Measurements from ENCODE around the gene COMMD1. TPM values are rescaled to one million over a fixed set of nuclear protein-coding genes. Genes with fewer than 3 reads are reported as not detected.
"Not testable (repeated sequence)": the region's sequence is repeated elsewhere in the genome, so short reads cannot be mapped to it uniquely, and the experiment has no call there.

Gene COMMD1
- total and polyA plus RNA-seq, 3 experiments from 2014 or later: 36.4 to 54.6 (median 41.2) TPM

GRCh38 chr2:61949714-61950560, 44.5 kb downstream of the COMMD1 start:
- H3K27ac ChIP-seq (ENCODE audit: low read depth, low read length): no peak overlapping the region
- Mint-ChIP-seq H3K9me3 (no peaks in the 10 kb centered on the region), H3K4me3 (no peak overlapping the region), H3K27me3 (no peaks in the 10 kb centered on the region), H3K4me1 (no peaks in the 10 kb centered on the region), H3K27ac (peak overlapping the region in 2 of 8 donors; percentile 35 to 61), H3K36me3 (peaks cover 5 to 14% (median 11%) of the 10 kb centered on the region in 3 donors)
- POLR2A ChIA-PET: no interaction called here
- H3K4me3 ChIP-seq (ENCODE audit: low read length): no peak overlapping the region
- no peaks in the 10 kb centered on the region for H3K4me1 ChIP-seq (ENCODE audit: insufficient read depth, low read length)
- H3K36me3 ChIP-seq (ENCODE audit: insufficient read depth, low read length): no peaks in the 10 kb centered on the region
- H3K27me3 ChIP-seq (ENCODE audit: insufficient read depth, low read length, poor library complexity, severe bottlenecking): no peaks in the 10 kb centered on the region
- CTCF ChIA-PET: no interaction called here
- DNase-seq: no peak
- no peaks in the 10 kb centered on the region for H3K9me3 ChIP-seq (ENCODE audit: low read length)

DNA sequence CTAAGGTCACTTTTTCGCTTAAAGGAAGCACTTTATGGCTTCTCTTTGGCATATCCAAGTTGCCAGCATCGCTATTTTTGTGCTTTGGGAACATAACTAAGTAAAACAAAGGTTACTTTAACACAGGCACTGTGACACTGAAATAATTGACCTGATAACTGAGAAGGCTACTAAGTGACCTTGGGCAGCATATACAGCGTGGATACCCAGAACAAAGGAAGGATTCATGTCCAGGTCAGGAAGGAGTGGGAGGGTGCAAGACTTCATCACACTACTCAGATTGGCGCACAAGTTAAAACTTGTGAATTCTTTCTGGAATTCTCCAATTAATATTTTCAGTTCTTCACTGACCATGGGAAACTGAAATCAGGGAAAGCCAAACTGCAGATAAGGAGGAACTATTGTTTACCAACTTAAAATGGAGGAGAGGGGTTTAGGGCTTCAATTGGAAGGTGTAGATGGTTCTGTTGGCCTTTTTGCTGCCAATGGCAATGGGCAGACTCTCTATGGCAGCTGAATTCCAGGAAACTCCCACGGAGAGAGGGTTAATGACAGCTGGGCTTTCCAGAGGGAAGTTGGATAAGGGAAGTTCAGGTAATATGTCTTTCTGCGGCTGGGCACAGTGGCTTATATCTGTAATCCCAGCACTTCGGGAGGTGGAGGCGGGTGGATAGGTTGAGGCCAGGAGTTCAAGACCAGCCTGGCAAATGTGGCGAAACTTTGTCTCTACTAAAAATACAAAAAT, 45.3 kb downstream of the COMMD1 start:
- no peaks in the 10 kb centered on the region for H3K9me3 Mint-ChIP-seq
- H3K27ac Mint-ChIP-seq: peak overlapping the region in 1 of 8 donors; percentile 50
- H3K27me3 Mint-ChIP-seq: no peaks in the 10 kb centered on the region
- no peaks in the 10 kb centered on the region for H3K9me3 ChIP-seq (ENCODE audit: low read length)
- ChIA-PET POLR2A (no interaction called here), CTCF (no interaction called here)
- no peak overlapping the region for H3K4me3 ChIP-seq (ENCODE audit: low read length)
- H3K4me3 Mint-ChIP-seq: no peak overlapping the region
- no peak for DNase-seq
- no peaks in the 10 kb centered on the region for H3K27me3 ChIP-seq (ENCODE audit: insufficient read depth, low read length, poor library complexity, severe bottlenecking)
- no peaks in the 10 kb centered on the region for H3K4me1 ChIP-seq (ENCODE audit: insufficient read depth, low read length)
- H3K36me3 ChIP-seq (ENCODE audit: insufficient read depth, low read length): no peaks in the 10 kb centered on the region
- peaks cover 5 to 14% (median 11%) of the 10 kb centered on the region in 3 donors for H3K36me3 Mint-ChIP-seq
- peaks cover 0 to 3% (median 0%) of the 10 kb centered on the region in 3 donors for H3K4me1 Mint-ChIP-seq
- H3K27ac ChIP-seq (ENCODE audit: low read depth, low read length): no peak overlapping the region

- H3K36me3 Mint-ChIP-seq: peaks cover 5 to 14% (median 11%) of the 10 kb centered on the region in 3 donors
- peaks cover 0 to 6% (median 4%) of the 10 kb centered on the region in 3 donors for H3K4me1 Mint-ChIP-seq
These were observed 46.4 kb downstream of the COMMD1 start for GRCh38 chr2:61951881-61952280.

DNA sequence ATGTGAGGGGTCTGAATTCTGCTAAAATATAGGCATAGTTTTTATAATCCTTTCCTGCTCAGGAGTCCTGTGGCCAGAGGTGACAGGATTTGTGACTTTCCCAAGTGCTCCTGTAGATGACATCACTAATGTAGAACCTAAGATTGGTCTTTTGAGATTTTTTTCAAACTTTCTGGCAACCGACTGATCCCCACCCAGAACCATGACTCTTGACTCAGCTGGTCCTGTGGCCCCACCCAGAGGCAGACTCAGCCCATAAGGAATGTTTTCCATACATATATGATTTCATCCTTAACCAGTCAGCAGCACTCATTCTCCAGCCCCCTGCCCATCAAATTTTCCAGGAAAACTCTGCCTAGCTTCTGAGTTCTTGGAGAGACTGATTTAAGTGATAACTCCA, 46.8 kb downstream of the COMMD1 start:
- ChIA-PET POLR2A (no interaction called here), CTCF (no interaction called here)
- Histone ChIP-seq H3K9me3 (ENCODE audit: low read length) (no peaks in the 10 kb centered on the region), H3K27me3 (ENCODE audit: insufficient read depth, low read length, poor library complexity, severe bottlenecking) (no peaks in the 10 kb centered on the region), H3K27ac (ENCODE audit: low read depth, low read length) (no peak overlapping the region), H3K4me3 (ENCODE audit: low read length) (no peak overlapping the region), H3K36me3 (ENCODE audit: insufficient read depth, low read length) (no peaks in the 10 kb centered on the region), H3K4me1 (ENCODE audit: insufficient read depth, low read length) (no peaks in the 10 kb centered on the region)
- H3K4me1 Mint-ChIP-seq: peaks cover 0 to 8% (median 4%) of the 10 kb centered on the region in 3 donors
- no peaks in the 10 kb centered on the region for H3K9me3 Mint-ChIP-seq
- no peak for DNase-seq
- peaks cover 5 to 14% (median 11%) of the 10 kb centered on the region in 3 donors for H3K36me3 Mint-ChIP-seq
- peaks cover 0 to 1% of the 10 kb centered on the region in 2 donors for H3K27me3 Mint-ChIP-seq
- H3K4me3 Mint-ChIP-seq: no peak overlapping the region
- no peak overlapping the region for H3K27ac Mint-ChIP-seq

More at GRCh38 chr2:61951881-61952280, 46.4 kb downstream of the COMMD1 start:
- POLR2A ChIA-PET: no interaction called here
- H3K4me3 Mint-ChIP-seq: no peak overlapping the region
- Histone ChIP-seq H3K4me3 (ENCODE audit: low read length) (no peak overlapping the region), H3K9me3 (ENCODE audit: low read length) (no peaks in the 10 kb centered on the region), H3K4me1 (ENCODE audit: insufficient read depth, low read length) (no peaks in the 10 kb centered on the region), H3K27ac (ENCODE audit: low read depth, low read length) (no peak overlapping the region), H3K27me3 (ENCODE audit: insufficient read depth, low read length, poor library complexity, severe bottlenecking) (no peaks in the 10 kb centered on the region), H3K36me3 (ENCODE audit: insufficient read depth, low read length) (no peaks in the 10 kb centered on the region)
- no peak for DNase-seq
- H3K9me3 Mint-ChIP-seq: no peaks in the 10 kb centered on the region
- peaks cover 0 to 1% of the 10 kb centered on the region in 2 donors for H3K27me3 Mint-ChIP-seq
- H3K27ac Mint-ChIP-seq: no peak overlapping the region
- CTCF ChIA-PET: no interaction called here

DNA sequence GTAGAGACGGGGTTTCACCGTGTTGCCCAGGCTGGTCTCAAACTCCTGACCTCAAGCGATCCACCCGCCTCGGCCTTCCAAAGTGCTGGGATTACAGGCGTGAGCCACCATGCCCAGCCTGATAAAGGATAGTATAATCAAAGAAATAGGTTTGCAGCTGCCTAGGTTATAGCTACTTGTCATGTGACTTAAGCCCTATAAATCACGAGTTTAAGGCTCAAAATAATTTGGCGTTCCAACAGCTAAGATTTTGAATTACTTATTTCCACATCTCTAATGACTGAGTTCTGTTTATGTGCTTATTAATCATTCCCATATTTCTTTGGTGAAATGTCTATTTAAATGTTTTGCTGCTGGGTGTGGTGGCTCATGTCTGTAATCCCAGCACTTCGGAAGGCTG, 49.4 kb downstream of the COMMD1 start:
- H3K9me3 Mint-ChIP-seq; CTCF ChIA-PET; H3K27ac ChIP-seq (ENCODE audit: low read depth, low read length); H3K4me3 ChIP-seq (ENCODE audit: low read length); DNase-seq; H3K36me3 ChIP-seq (ENCODE audit: insufficient read depth, low read length); H3K27me3 ChIP-seq (ENCODE audit: insufficient read depth, low read length, poor library complexity, severe bottlenecking); H3K27me3 Mint-ChIP-seq; H3K4me1 ChIP-seq (ENCODE audit: insufficient read depth, low read length); H3K4me3 Mint-ChIP-seq; H3K9me3 ChIP-seq (ENCODE audit: low read length): not testable (repeated sequence)
- peaks cover 4 to 11% (median 7%) of the 10 kb centered on the region in 3 donors for H3K36me3 Mint-ChIP-seq
- POLR2A ChIA-PET: interaction anchor here (0.5 kb wide), 1 partner anchor 114 kb away, joined by 3 read pairs; no protein-coding TSS in a partner anchor
- peak overlapping the region in 1 of 8 donors; percentile 32 for H3K27ac Mint-ChIP-seq
- peaks cover 7 to 14% (median 11%) of the 10 kb centered on the region in 3 donors for H3K4me1 Mint-ChIP-seq

GRCh38 chr2:61959381-61960293, 54.2 kb downstream of the COMMD1 start:
- Histone ChIP-seq H3K27me3 (ENCODE audit: insufficient read depth, low read length, poor library complexity, severe bottlenecking) (no peaks in the 10 kb centered on the region), H3K36me3 (ENCODE audit: insufficient read depth, low read length) (no peaks in the 10 kb centered on the region), H3K9me3 (ENCODE audit: low read length) (no peaks in the 10 kb centered on the region), H3K4me3 (ENCODE audit: low read length) (no peak overlapping the region), H3K4me1 (ENCODE audit: insufficient read depth, low read length) (no peaks in the 10 kb centered on the region), H3K27ac (ENCODE audit: low read depth, low read length) (no peak overlapping the region)
- peaks cover 0 to 5% (median 3%) of the 10 kb centered on the region in 3 donors for H3K36me3 Mint-ChIP-seq
- DNase-seq: no peak
- H3K9me3 Mint-ChIP-seq: no peaks in the 10 kb centered on the region
- ChIA-PET POLR2A (no interaction called here), CTCF (interaction anchor here (0.7 kb wide), 1 partner anchor 15 kb away, joined by 3 read pairs; no protein-coding TSS in a partner anchor)
- peaks cover 7 to 14% (median 11%) of the 10 kb centered on the region in 3 donors for H3K4me1 Mint-ChIP-seq
- peaks cover 0 to 1% of the 10 kb centered on the region in 2 donors for H3K27me3 Mint-ChIP-seq
- no peak overlapping the region for H3K4me3 Mint-ChIP-seq
- H3K27ac Mint-ChIP-seq: peak overlapping the region in 1 of 8 donors; percentile 46

DNA sequence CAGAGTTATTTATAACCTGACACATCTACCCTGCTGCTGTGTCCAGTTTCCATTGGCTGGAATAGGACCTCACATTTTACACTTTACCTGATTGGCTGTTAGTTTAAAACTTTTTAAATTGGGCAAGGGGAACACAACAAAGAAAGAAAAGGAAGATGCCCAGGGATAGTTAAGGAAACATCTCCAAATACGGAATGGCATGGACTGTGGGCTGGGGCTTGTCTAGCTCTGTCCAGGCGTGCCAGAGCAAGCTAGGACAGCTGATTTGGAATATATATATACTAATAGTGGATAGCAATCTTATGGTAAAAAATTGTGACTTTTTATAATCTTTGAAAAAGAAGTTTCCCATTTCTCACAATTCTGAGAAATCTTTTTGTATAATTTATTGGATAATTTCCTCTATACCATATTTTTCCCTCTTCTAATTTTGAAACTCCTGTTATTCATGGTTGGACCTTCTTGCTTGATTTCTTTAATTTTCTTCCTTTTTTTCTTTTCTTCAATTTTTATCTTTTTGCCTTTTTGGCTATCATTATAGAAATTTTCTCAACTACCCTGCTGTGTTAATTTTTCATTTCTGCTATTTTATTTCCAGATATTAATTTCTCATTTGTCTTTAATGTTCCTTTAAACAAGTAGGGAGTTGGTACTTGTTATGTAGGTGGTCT, 55.9 kb downstream of the COMMD1 start:
- Histone ChIP-seq H3K27me3 (ENCODE audit: insufficient read depth, low read length, poor library complexity, severe bottlenecking) (no peaks in the 10 kb centered on the region), H3K4me3 (ENCODE audit: low read length) (no peak overlapping the region), H3K27ac (ENCODE audit: low read depth, low read length) (no peak overlapping the region), H3K4me1 (ENCODE audit: insufficient read depth, low read length) (no peaks in the 10 kb centered on the region), H3K9me3 (ENCODE audit: low read length) (no peaks in the 10 kb centered on the region), H3K36me3 (ENCODE audit: insufficient read depth, low read length) (no peaks in the 10 kb centered on the region)
- Mint-ChIP-seq H3K36me3 (peaks cover 0 to 5% (median 3%) of the 10 kb centered on the region in 3 donors), H3K4me1 (peaks cover 7 to 11% (median 8%) of the 10 kb centered on the region in 3 donors), H3K27ac (peak overlapping the region in 1 of 8 donors; percentile 50), H3K27me3 (peaks cover 0 to 1% of the 10 kb centered on the region in 2 donors), H3K9me3 (no peaks in the 10 kb centered on the region), H3K4me3 (no peak overlapping the region)
- ChIA-PET POLR2A (no interaction called here), CTCF (no interaction called here)
- DNase-seq: no peak
